Occipital lobe (tissue), 2 donors: Measurements from ENCODE around the gene ACACA. TPM values are rescaled to one million over a fixed set of nuclear protein-coding genes. Genes with fewer than 3 reads are reported as not detected.

Experiments
- DNase-seq: peaks from one replicate; lab custom pipeline; 2025; lab: John Stamatoyannopoulos, UW
- total RNA-seq: library from RNA; depleted of rRNA; stranded (reverse); fragments of >200 nt; gene quantifications from one replicate; pipeline ENCODE4 v1.2.3, GENCODE V29; 2014

Gene ACACA
- total RNA-seq, 1 donor from 2014 or later, result 92.0 TPM

- DNase-seq, result no peak
These were observed 62.1 kb downstream of the ACACA start for GRCh38 chr17:37344519-37344918.

GRCh38 chr17:37342589-37342988 is 64.0 kb downstream of the ACACA start:
- no peak for DNase-seq

DNA sequence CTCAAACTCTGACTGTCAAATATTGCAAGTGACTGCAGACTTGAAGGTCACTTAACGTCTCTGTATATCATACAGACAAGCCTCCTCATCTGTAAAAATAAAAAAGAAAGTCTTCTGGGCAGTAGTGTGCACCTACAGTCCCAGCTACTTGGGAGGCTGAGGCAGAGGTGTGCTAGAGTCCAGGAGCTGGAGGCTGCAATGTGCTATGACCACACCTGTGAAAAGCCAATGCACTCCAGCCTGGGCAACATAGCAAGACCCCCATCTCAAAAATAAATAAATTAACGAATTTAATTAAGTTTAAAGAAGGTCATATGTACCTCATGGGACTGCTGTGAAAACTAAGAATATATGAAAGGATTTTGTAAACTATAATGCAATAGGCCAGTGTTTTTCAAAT is 65.8 kb downstream of the ACACA start:
- DNase-seq, result no peak

DNA sequence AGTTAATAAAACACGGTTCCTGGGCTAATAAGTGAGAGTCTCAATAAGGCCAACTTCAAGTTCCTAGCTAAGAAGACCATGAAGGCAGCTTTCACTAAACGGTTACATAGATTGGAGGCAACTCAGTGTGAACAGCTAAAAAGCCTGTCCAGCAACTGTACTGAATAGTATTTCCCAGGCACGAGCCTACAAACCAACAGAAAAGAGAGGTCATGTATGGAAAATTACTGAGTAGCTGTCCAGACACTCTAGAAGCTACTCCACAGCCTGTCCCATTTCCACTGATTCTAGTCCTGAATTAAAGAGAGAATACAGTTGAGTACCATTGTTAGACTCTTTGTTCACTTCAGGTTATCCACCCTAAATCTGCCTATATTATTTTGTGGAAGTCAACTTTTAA is 67.3 kb downstream of the ACACA start:
- no peak for DNase-seq

GRCh38 chr17:37338847-37339246 is 67.8 kb downstream of the ACACA start:
- DNase-seq, result no peak

- DNase-seq, result no peak
These were observed 79.1 kb downstream of the ACACA start for GRCh38 chr17:37327341-37328090.

DNA sequence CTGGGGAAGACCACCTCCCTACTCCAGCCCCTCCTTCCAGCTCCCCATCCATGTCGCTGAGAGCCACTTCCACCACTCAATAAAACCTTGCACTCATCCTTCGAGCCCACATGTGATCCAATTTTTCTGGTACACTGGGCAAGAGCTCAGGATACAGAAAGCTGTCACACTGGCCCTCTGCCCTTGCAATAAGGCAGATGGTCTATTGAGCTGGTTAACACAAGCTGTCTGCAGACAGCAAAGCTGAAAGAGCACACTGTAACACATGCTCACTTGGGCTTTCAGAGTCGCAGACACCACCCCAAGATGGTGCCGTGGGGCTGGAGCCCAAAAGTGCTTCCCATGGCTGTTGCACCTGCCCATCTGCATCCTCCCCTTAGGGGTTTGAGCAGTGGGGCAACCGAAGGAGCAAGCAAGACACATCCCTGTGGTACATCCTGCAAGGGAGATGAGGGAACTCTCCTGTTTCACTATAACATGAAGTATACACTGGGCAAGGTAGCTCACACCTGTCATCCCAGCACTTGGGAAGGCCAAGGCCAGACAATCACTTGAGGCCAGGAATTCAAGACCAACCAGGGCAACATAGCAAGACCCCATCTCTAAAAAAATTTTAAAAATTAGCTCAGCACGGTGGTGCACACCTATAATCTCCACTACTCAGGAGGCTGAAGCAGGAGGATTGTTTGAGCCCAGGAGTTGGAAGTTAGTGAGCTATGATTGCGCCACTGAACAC is 83.6 kb downstream of the ACACA start:
- DNase-seq, result no peak

DNA sequence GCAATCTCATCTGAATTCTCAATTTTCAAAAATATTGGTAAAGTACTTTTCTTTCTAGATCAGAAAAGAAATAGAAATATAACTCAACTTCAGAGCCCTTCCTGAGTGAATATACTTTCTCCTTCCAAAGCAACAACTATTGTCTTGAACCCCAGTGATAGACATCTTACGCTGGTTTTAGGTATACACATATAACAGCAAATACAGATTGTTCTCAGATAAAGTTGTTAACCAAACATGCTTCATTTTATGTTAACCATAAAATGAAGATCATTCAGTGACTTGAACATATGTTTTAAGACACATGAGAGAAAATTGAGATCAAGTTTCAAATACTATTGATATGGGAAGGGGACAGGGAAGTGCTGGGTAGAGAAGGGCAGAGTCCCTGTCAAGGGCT is 84.5 kb downstream of the ACACA start:
- DNase-seq, result no peak

GRCh38 chr17:37318931-37319594 is 87.6 kb downstream of the ACACA start:
- no peak for DNase-seq

- DNase-seq, result no peak
These were observed 88.8 kb downstream of the ACACA start for GRCh38 chr17:37317867-37318266.

DNA sequence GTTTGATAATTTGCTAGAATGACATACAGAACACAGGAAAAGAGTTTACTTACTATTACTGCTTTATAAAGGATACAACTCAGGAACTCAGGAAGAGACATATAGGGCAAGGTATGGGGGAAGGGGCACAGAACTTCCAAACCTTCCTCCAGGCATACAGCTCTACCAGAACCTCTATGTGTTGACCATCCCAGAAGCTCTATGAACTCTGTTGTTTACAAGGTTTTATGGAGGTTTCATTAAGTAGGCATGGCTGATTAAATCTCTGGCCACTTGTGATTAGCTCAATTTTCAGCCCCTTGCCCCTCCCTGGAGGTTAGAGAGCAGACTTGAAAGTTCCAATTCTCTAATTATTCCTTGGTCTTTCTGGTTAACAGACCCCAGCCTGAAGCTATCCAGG is 91.0 kb downstream of the ACACA start:
- DNase-seq, result no peak

- DNase-seq, result no peak
These were observed 94.3 kb downstream of the ACACA start for GRCh38 chr17:37312137-37312923.

GRCh38 chr17:37310940-37311339 is 95.7 kb downstream of the ACACA start:
- no peak for DNase-seq

- DNase-seq, result no peak
These were observed 97.6 kb downstream of the ACACA start for GRCh38 chr17:37309051-37309450.

DNA sequence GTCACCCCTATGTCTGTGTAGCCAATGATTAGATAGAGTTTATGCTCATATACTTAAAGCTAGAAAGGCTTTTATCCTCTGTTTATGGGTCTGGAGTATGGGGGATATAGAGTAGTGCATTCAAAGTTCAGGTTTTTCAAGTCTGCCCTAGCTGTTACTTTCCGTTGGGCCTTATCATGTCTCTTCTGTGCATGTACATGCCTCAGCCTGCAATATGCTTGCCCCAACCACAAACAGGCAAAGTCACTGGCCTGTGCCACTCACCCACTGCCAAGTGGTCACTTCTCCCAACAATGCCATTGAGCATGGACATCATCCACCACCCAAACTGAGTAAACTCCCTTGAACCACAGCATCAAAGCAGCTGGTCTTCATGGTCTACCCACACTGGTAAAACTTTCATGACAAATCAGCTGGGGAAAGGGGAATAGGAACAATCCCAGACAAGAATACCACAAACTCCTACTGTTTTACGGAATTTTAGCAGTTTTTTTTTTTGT is 101.2 kb downstream of the ACACA start:
- no peak for DNase-seq

DNA sequence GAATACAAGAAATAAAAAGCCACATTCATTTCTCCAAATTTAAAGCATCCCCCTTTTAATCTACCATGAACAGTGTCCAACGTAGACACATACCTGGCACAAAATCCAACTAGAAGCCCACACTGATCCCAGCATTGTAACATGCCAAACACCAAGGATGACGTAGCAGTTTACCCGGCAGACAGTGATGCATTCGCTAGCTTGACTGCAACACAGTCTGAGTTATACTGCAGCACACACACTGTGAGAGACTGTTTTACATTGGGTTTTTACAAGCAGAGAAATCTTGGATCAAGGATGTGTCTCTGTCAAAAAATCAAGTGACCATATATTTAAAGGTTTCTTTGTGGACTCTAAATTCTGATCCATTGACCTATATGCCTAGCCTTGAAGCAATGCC is 105.3 kb downstream of the ACACA start:
- DNase-seq, result peak; percentile 18

DNA sequence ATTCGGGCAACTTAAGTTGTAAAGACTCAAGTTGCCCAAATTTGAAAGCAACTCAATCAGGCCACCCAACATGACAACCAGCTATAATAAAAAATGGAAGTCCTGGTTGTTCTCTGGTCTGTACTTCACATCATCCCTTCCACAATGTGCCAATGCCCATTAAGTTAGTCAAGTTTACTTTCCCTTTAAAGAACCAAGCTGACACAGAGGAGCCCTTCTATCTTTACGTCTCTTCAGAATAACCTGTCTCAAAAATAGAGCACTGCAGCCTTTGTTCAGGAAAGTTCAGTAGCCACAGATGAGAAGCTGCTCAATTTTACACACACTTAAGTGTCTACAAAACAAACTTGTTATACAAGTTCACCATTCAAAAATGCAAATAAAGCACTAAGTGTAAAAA is 106.0 kb downstream of the ACACA start:
- no peak for DNase-seq

- DNase-seq, result no peak
These were observed 107.2 kb downstream of the ACACA start for GRCh38 chr17:37299257-37299980.

GRCh38 chr17:37295888-37296287 is 110.7 kb downstream of the ACACA start:
- DNase-seq, result no peak

- DNase-seq, result no peak
These were observed 111.7 kb downstream of the ACACA start for GRCh38 chr17:37294888-37295287.

- DNase-seq, result no peak
These were observed 112.9 kb downstream of the ACACA start for GRCh38 chr17:37293770-37294169.
